ENCODE results near the gene UBXN7.
"Not testable (repeated sequence)": the region's sequence is repeated elsewhere in the genome, so short reads cannot be mapped to it uniquely, and the experiment has no call there.

The UBXN7 gene

GRCh38 chr3:196332168-196332567 lies 100.1 kb downstream of the UBXN7 start:
- DNase-seq (ENCODE audit: insufficient read length, low spot score) (no peak), FAIRE-seq (no peak)

GRCh38 chr3:196327405-196327804 lies 104.8 kb downstream of the UBXN7 start:
- DNase-seq (ENCODE audit: insufficient read length, low spot score) (no peak), FAIRE-seq (no peak)
- no peak for TF ChIP-seq POLR2A (IDR thresholded peaks at IDR 0.05; ENCODE audit: low read depth, low read length)

More at GRCh38 chr3:196332168-196332567, 100.1 kb downstream of the UBXN7 start:
- no peak for TF ChIP-seq POLR2A (IDR thresholded peaks at IDR 0.05; ENCODE audit: low read depth, low read length)

- FAIRE-seq (no peak), DNase-seq (ENCODE audit: insufficient read length, low spot score) (no peak)
- no peak for TF ChIP-seq POLR2A (IDR thresholded peaks at IDR 0.05; ENCODE audit: low read depth, low read length)
Observed at GRCh38 chr3:196326936-196327335, 105.3 kb downstream of the UBXN7 start.

GRCh38 chr3:196323691-196324090 lies 108.5 kb downstream of the UBXN7 start:
- DNase-seq (ENCODE audit: insufficient read length, low spot score) (no peak), FAIRE-seq (no peak)
- TF ChIP-seq POLR2A (IDR thresholded peaks at IDR 0.05; ENCODE audit: low read depth, low read length): no peak

- FAIRE-seq: no peak
- TF ChIP-seq POLR2A (IDR thresholded peaks at IDR 0.05; ENCODE audit: low read depth, low read length): no peak
- DNase-seq (ENCODE audit: insufficient read length, low spot score): no peak
Observed at GRCh38 chr3:196323016-196323415, 109.2 kb downstream of the UBXN7 start.

GRCh38 chr3:196321162-196321561 lies 111.1 kb downstream of the UBXN7 start:
- DNase-seq (ENCODE audit: insufficient read length, low spot score) (no peak), FAIRE-seq (no peak)

GRCh38 chr3:196320137-196320536 lies 112.1 kb downstream of the UBXN7 start:
- FAIRE-seq: no peak
- no peak for TF ChIP-seq POLR2A (IDR thresholded peaks at IDR 0.05; ENCODE audit: low read depth, low read length)

More at GRCh38 chr3:196321162-196321561, 111.1 kb downstream of the UBXN7 start:
- TF ChIP-seq POLR2A (IDR thresholded peaks at IDR 0.05; ENCODE audit: low read depth, low read length): no peak

GRCh38 chr3:196317687-196318467 lies 114.3 kb downstream of the UBXN7 start, which contains the start of gene DYNLT2B:
DYNLT2B (minus strand) TSS chr3:196318240; CDS start chr3:196318152, 88 bp downstream.
- TF ChIP-seq POLR2A (IDR thresholded peaks at IDR 0.05; ENCODE audit: low read depth, low read length): peak; percentile 77
- FAIRE-seq: no peak
- peak; percentile 96 for DNase-seq (ENCODE audit: insufficient read length, low spot score)

More at GRCh38 chr3:196320137-196320536, 112.1 kb downstream of the UBXN7 start:
- no peak for DNase-seq (ENCODE audit: insufficient read length, low spot score)

- DNase-seq (ENCODE audit: insufficient read length, low spot score); FAIRE-seq: not testable (repeated sequence)
Observed at GRCh38 chr3:196316799-196317686, 115.2 kb downstream of the UBXN7 start.

- FAIRE-seq (no peak), DNase-seq (ENCODE audit: insufficient read length, low spot score) (no peak)
- TF ChIP-seq POLR2A (IDR thresholded peaks at IDR 0.05; ENCODE audit: low read depth, low read length): no peak
Observed at GRCh38 chr3:196315821-196316220, 116.4 kb downstream of the UBXN7 start.

- DNase-seq (ENCODE audit: insufficient read length, low spot score) (no peak), FAIRE-seq (no peak)
- no peak for TF ChIP-seq POLR2A (IDR thresholded peaks at IDR 0.05; ENCODE audit: low read depth, low read length)
Observed at GRCh38 chr3:196314597-196314996, 117.6 kb downstream of the UBXN7 start.

- not testable (repeated sequence) for FAIRE-seq; DNase-seq (ENCODE audit: insufficient read length, low spot score)
Observed at GRCh38 chr3:196314086-196314485, 118.1 kb downstream of the UBXN7 start.

GRCh38 chr3:196302960-196303359 lies 129.3 kb downstream of the UBXN7 start:
- FAIRE-seq; DNase-seq (ENCODE audit: insufficient read length, low spot score): not testable (repeated sequence)

- not testable (repeated sequence) for FAIRE-seq; DNase-seq (ENCODE audit: insufficient read length, low spot score)
Observed at GRCh38 chr3:196302551-196302950, 129.7 kb downstream of the UBXN7 start.

Data from H54 (cell line).